Testis (tissue), 2 donors: ENCODE measurements around the gene MRM3.

Experiments used
- POLR2A ChIP-seq: fragments of 450-650 bp; IDR thresholded peaks from one replicate; pipeline ENCODE4 v1.6.1; 2017; ENCODE audit warnings: antibody characterized with exemption, mild to moderate bottlenecking, moderate library complexity
- TF ChIP-seq, protein P1 (sequence below), 3 experiments: fragments of 450-650 bp in 2 of 3; fragments of 200-600 bp in 1 of 3; sonication (generic) in 1 of 3; IDR thresholded peaks; one replicate each; pipeline ENCODE4 v1.5.1; 2016 to 2019; ENCODE audit warnings: antibody characterized with exemption in 3 of 3, mild to moderate bottlenecking in 2 of 3, moderate library complexity in 1 of 3

GRCh38 chr17:789160-789840 lies 7.1 kb downstream of the MRM3 start:
- TF ChIP-seq, protein P1, sequence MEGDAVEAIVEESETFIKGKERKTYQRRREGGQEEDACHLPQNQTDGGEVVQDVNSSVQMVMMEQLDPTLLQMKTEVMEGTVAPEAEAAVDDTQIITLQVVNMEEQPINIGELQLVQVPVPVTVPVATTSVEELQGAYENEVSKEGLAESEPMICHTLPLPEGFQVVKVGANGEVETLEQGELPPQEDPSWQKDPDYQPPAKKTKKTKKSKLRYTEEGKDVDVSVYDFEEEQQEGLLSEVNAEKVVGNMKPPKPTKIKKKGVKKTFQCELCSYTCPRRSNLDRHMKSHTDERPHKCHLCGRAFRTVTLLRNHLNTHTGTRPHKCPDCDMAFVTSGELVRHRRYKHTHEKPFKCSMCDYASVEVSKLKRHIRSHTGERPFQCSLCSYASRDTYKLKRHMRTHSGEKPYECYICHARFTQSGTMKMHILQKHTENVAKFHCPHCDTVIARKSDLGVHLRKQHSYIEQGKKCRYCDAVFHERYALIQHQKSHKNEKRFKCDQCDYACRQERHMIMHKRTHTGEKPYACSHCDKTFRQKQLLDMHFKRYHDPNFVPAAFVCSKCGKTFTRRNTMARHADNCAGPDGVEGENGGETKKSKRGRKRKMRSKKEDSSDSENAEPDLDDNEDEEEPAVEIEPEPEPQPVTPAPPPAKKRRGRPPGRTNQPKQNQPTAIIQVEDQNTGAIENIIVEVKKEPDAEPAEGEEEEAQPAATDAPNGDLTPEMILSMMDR (IDR thresholded peaks at IDR 0.05): no peak
- TF ChIP-seq POLR2A: no peak
